Eye (tissue), 1 donor: Measurements from ENCODE around the gene AIG1.

Experiments used
- DNase-seq: peaks from one replicate; pipeline ENCODE4 v3.0.0-alpha.2; 2015

Gene AIG1

GRCh38 chr6:143204045-143204444 is 143.4 kb downstream of the AIG1 start:
- DNase-seq = no peak

DNA sequence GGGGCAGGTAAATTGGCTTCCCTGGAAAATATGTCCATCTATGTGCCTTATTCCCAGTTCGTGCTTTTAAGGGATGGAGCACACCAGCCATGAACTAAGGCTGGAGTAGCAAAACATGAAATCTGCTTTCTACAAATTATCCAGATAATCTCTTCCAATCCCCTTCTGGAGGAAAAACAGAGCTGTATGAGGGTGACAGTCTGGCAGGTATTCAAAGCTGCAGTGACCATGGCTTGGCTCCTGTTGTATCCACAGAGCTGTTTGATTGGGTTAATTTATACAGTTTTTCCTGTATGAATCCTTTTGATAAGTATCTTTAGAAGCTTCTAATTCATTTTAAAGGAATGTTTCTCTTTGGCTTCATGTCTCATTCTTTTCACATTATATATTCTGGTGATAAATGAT is 144.4 kb downstream of the AIG1 start:
- DNase-seq = no peak

GRCh38 chr6:143205585-143205984 is 144.9 kb downstream of the AIG1 start:
- DNase-seq = peak; percentile 51

GRCh38 chr6:143205991-143206390 is 145.3 kb downstream of the AIG1 start:
- DNase-seq = peak; percentile 45

DNA sequence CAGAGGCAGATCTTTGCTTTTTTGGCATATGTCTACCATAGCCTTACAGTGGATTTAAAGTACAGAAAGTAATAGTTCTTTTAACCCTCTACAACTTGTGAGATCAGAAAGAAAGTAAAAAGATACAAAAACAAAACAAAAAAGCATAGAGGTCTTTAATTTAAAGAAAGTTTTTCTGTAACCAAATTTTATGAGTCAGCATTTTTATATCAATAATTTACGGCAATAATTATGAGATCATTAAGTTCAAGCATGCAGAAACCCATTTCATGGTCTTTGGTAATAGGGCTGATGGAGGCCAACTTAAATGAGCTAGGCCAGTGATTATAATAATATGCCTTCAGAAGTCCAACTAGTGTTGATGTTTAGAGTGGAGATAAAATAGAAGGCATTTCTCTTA is 145.9 kb downstream of the AIG1 start:
- no peak for DNase-seq

GRCh38 chr6:143210420-143210819 is 149.7 kb downstream of the AIG1 start:
- DNase-seq = no peak

DNA sequence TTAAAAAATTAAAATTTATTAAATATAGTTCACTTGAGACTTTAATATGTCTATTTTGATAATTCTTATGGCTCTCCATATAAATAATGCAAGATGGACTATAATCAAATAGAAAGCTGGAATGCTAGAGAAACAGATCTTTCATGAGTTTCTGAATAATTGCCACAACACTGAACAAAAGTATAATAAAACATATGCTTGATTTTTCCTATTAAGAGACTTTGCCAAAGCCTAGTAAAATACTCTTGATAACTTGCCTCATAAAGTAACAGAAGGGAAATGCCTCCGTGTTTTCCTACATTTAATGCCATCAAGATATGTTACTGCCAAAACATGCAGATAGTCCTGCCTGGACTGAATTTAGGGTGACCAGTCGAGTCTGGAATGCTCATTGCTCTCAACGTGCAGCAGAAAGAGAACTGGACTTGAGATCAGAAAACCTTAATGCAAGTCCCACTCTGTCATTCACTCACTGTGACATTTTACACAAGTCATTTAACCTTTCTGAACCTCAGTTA is 153.2 kb downstream of the AIG1 start:
- no peak for DNase-seq

GRCh38 chr6:143215363-143215762 is 154.7 kb downstream of the AIG1 start:
- no peak for DNase-seq

DNA sequence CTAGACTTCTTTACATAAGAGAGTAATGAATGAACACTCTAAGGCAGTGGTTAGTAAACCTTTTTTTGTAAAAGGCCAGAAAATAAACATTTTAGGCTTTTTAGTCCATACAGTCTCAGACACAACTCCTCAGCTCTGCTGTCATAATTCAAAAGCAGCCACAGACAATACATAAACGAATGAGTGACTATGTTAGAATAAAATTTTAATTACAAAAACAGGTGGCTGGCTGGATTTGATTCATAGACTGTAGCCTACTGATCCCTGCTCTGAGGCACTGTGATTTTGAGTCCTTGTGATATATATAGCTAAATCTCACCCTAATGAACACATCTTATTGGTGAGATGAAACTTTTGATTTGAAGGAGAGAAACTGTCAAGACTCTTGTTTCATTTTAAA is 155.1 kb downstream of the AIG1 start:
- no peak for DNase-seq

DNA sequence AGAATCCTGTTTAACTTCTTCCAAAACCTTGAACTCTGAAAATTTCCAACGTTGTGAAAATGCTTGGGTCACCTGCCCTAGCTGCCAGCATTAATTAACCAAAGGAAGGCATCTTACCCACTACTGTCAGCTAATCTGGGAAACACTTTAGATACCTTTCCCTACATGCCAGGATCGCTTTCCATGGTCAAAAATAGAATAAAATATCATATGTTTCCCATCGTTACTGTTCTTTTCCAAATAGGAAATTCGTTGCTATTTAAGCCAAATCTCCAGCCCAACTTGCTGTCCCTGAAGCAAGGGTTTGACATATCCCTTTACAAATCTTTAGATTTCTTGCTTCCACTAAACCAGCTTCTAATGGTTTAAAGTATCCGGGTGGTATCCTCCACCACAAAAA is 157.5 kb downstream of the AIG1 start:
- no peak for DNase-seq

DNA sequence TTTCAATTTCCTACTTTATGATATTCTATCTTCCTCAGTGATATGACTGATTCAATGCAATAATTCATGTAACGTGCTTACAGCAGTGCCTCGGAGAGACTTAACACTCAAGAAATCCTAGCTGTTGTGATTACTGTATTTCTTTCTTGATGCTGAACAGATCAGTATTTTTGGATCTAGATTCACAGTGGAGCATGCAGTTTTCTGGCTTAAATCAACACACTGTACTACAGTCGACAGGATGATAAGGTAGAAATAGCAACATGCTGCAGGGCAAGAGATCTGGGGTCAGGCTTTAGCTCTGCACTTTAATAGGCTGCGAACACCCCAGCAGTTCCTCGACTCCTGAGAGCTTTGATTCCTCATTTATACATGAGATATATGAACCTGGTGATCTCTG is 161.0 kb downstream of the AIG1 start:
- DNase-seq = no peak

DNA sequence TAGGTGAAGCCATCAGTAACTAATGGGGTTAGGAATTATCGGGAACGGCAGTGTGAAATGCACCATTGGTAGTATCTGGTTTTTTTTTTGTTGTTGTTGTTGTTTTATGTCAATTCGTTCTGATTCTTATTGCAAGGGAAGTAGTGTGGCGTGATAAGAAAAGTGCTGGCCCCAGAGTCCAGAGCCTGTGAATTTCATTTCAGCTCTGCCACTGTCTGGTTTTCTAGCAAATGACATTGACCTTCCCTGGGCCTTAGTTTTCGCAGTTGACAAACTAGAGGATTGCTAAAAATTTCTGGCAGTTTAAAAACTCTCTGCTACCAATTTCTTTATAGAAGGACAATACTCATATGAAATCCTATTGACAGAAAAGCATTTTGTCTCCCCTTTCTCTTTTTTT is 161.6 kb downstream of the AIG1 start:
- DNase-seq = no peak

DNA sequence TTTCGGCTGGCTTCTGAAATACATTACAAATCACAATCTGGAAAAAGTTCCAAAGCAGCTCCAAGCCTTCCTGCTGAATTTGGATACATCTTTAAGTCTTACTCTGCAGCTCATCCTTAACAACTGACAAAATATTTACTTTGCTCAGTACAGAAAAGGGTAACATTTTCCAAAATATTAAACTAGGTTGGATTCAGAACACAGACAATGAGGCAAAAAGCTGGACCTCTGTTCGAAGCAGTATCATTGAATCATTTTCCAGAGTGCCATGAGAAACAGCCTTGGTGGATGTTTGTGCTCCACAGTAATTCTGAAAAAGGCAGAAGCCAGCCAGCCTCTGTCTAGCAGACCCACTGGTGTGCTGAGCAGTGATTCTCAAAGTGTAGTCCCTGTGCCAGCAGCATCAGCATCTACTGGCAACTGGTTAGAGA is 162.1 kb downstream of the AIG1 start:
- peak; percentile 35 for DNase-seq

- no peak for DNase-seq
Observed at GRCh38 chr6:143223895-143224294, 163.2 kb downstream of the AIG1 start.

- DNase-seq = no peak
Observed at GRCh38 chr6:143224516-143224915, 163.8 kb downstream of the AIG1 start.

GRCh38 chr6:143225929-143226328 is 165.2 kb downstream of the AIG1 start:
- DNase-seq = no peak

- DNase-seq = no peak
Observed at GRCh38 chr6:143227675-143228074, 167.0 kb downstream of the AIG1 start.

DNA sequence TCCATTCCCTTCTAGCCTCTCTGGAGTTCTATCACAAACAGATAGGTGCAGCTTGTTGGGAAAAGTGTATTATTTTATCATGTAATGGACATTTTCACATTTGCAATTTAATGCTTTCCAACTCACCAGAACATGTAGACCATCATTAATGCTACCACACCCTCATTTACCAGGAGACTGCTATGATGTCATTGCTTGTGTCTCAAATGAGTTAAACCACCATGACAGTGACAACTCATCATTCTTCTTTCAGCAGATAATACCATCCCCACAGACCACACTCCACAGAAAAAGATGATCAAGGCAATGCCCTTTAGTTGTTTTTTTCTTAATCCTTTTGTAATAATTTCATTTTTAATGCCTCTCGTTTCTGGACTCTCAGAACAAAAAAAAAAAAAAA is 168.7 kb downstream of the AIG1 start:
- no peak for DNase-seq

GRCh38 chr6:143232849-143233248 is 172.2 kb downstream of the AIG1 start:
- DNase-seq = no peak

DNA sequence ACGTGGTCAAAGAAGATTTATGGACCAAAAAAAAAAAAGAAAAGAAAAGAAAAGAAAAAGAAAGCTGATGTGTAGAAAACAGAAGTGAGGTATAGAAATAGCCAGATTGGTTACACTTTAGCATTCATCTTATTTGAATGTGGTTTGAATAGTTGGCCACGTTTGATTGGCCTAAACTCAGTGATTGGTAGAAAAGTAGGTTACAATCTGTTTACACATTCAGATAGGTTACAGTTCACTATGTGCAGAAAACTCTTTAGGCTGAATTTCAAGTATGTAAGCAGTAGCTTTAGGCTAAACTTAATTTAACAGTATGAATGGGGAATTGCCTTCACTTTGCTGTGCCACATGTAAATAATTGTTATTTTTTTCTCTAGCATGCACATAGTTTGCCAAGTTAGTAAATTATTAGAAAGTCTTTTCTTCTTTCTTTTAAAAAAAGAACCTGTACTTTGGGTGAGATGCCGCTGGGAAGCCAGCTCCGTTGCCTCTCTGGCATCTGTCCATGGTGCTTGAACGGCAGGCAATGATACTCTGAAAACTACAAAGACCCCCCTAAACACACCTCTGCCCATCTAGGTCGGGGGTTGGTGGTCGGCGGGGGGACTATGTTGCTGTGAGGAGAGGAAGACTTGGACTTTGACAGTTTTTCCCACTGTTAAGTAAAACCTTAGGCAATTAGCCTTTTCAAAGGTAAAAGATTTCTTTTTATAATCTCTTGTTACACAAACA is 173.0 kb downstream of the AIG1 start:
- DNase-seq = no peak

DNA sequence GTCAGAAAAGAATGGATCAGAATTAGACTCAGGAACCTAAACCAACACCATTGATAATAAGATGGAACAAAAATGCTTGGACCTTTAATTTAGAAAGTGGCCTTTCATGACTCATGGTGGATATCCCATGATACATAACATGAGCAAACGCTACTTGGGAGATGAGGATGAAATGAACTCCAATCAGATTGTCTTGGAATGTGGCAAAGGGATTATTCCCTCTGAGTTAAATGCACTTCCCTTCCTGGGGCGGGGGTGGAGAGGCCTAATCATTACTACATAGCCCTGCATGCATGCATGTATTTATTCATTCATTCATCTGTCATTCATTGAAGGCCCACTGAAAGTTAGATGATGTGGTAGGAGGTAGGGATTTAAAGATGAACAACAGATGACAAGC is 174.0 kb downstream of the AIG1 start:
- no peak for DNase-seq

- no peak for DNase-seq
Observed at GRCh38 chr6:143236151-143236798, 175.6 kb downstream of the AIG1 start.

DNA sequence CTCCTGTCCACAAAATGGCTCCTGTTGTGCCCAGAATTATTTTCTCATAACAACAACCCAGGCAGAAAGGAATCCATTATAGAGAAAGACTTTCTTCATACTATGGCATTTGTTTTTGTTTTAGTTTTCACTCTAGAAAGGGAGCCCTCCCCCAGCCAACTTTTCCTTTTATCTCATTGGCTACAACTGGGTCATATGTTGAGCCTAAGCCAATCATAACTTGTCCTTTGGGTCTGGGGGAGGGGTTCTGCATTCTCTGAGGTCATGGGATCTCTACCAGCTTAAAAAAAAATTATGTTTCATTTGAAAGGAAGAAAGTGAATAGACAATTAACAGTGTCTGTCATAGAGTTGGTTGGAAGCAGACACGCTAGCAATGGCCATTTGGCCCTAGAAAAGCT is 177.6 kb downstream of the AIG1 start:
- no peak for DNase-seq

- DNase-seq = no peak
Observed at GRCh38 chr6:143241111-143241510, 180.4 kb downstream of the AIG1 start.

DNA sequence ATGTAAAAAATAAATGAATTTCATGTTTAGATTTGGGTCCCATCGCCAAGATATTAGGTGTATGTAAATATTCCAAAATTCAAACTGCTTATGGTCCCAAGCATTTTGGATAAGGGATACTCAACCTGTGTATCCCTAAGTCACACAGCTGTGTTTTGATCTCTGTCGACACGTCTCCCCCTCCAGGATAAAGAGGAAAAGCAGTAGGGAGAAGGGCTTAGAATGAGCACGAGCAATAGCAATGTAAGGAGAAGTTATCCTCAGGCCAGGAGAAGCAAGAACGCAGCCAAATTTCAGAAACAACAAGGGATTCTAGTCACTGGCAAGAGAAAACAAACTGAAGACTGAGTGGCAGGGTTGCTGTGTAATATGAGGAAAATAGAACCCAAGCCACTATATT is 181.2 kb downstream of the AIG1 start:
- no peak for DNase-seq
